Measurements from ENCODE around the gene PNPLA7. TPM values are rescaled to one million over a fixed set of nuclear protein-coding genes. Genes with fewer than 3 reads are reported as not detected.

PNPLA7 gene
- total and polyA plus RNA-seq, 2 of the 8 experiments (the other 6 are each of a cell fraction or from before 2014, with no cell fraction given): 0.35 to 0.47 TPM

GRCh38 chr9:137467161-137467581, 83.0 kb downstream of the PNPLA7 start:
- no peak overlapping the region for H3K4me3 ChIP-seq (ENCODE audit: extremely low read depth in 1 of 4, insufficient read depth in 2 of 4, low read depth in 3 of 4, low read length in 4 of 4)
- no peak overlapping the region for H2AFZ ChIP-seq (ENCODE audit: low read length)

More at GRCh38 chr9:137467161-137467581, 83.0 kb downstream of the PNPLA7 start:
- FAIRE-seq (no peak), DNase-seq (ENCODE audit: low read depth in 1 of 2, low spot score in 2 of 2) (no peak)
- H3K36me3 ChIP-seq (ENCODE audit: control insufficient read depth in 2 of 4, insufficient read depth in 4 of 4, low read length in 3 of 4): no peaks in the 10 kb centered on the region
- no peaks in the 10 kb centered on the region for H3K23me2 ChIP-seq (ENCODE audit: low read depth, low read length)
- no peaks in the 10 kb centered on the region for H3K79me2 ChIP-seq (ENCODE audit: control insufficient read depth in 1 of 2, insufficient read depth in 2 of 2, low read length in 2 of 2)
- H3K4me2 ChIP-seq (ENCODE audit: insufficient read depth in 1 of 2, low read depth in 2 of 2, low read length in 2 of 2): no peak overlapping the region
- H2BK120ac ChIP-seq (replicated peaks; ENCODE audit: low read depth, low read length): no peak overlapping the region
- no peak overlapping the region for H2BK15ac ChIP-seq (ENCODE audit: low read length)
- no peak overlapping the region for H3K27ac ChIP-seq (ENCODE audit: low read depth, low read length)
- WGBS, 2 experiments (ENCODE audit: extremely low coverage in 1 of 2, insufficient coverage in 1 of 2, insufficient read length in 1 of 2, insufficient replicate concordance in 2 of 2, low coverage in 1 of 2, low lambda C conversion rate in 2 of 2, missing lambda C conversion rate in 1 of 2): 93% methylated on average over 16 of the region's 16 CpGs; no CpG with 5 or more reads in 1 of the 2 experiments
- no peak overlapping the region for H2BK20ac ChIP-seq (ENCODE audit: low read length)
- TF ChIP-seq SP2 (IDR thresholded peaks at IDR 0.05; ENCODE audit: low read length): no peak
- TF ChIP-seq EGR1 (IDR thresholded peaks at IDR 0.05; ENCODE audit: borderline replicate concordance, low read depth, low read length): no peak
- TF ChIP-seq, protein P1, sequence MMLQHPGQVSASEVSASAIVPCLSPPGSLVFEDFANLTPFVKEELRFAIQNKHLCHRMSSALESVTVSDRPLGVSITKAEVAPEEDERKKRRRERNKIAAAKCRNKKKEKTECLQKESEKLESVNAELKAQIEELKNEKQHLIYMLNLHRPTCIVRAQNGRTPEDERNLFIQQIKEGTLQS (IDR thresholded peaks at IDR 0.05; ENCODE audit: insufficient read depth, low read depth, low read length): no peak
- no peak for TF ChIP-seq SP4 (IDR thresholded peaks at IDR 0.05; ENCODE audit: low read length)
- TF ChIP-seq SIRT6 (IDR thresholded peaks at IDR 0.05; ENCODE audit: low read length): no peak
- TF ChIP-seq CREB1 (IDR thresholded peaks at IDR 0.05): no peak
- TF ChIP-seq POLR2AphosphoS5 (IDR thresholded peaks at IDR 0.05; ENCODE audit: low read depth, low read length): no peak
- no peak for TF ChIP-seq SUZ12 (IDR thresholded peaks at IDR 0.05; ENCODE audit: low read length)
- no peak for TF ChIP-seq KDM4A (IDR thresholded peaks at IDR 0.05; ENCODE audit: low read depth, low read length, severe bottlenecking)
- no peak for TF ChIP-seq PHF8 (conservative IDR thresholded peaks at IDR 0.05; ENCODE audit: low read depth, low read length)
- no peak overlapping the region for H3K18ac ChIP-seq (ENCODE audit: extremely low read depth, low read length)
- H3K4ac ChIP-seq (replicated peaks; ENCODE audit: insufficient read length, low read depth, low read length): no peak overlapping the region
- peaks cover 0 to 11% (median 7%) of the 10 kb centered on the region in 4 experiments; a peak in 5 of 7 replicates for H3K27me3 ChIP-seq (replicated peaks in 1 of 4; ENCODE audit: control insufficient read depth in 3 of 4, extremely low read depth in 1 of 4, insufficient read depth in 3 of 4, low read length in 3 of 4)
- H4K91ac ChIP-seq (replicated peaks; ENCODE audit: insufficient read length, low read length): no peak overlapping the region
- no peak overlapping the region for H4K5ac ChIP-seq (ENCODE audit: insufficient read length, low read depth, low read length)
- no peak overlapping the region for H3K14ac ChIP-seq (ENCODE audit: insufficient read length)
- peaks cover 0 to under 1% (median 0%) of the 10 kb centered on the region in 4 experiments; a peak in 2 of 7 replicates for H3K4me1 ChIP-seq (replicated peaks in 1 of 4; ENCODE audit: control insufficient read depth in 3 of 4, insufficient read depth in 4 of 4, low read length in 3 of 4)
- H3K9me3 ChIP-seq (ENCODE audit: insufficient read depth in 2 of 2, low read depth in 1 of 2, low read length in 1 of 2): no peaks in the 10 kb centered on the region; a peak in 1 of 4 replicates
- ChIA-PET CTCF (ENCODE audit: partially characterized antibody) (no interaction called here), POLR2A (ENCODE audit: partially characterized antibody) (no interaction called here)
- no peak overlapping the region for H2BK12ac ChIP-seq (ENCODE audit: low read depth, low read length)
- H2BK5ac ChIP-seq (ENCODE audit: low read depth, low read length): no peak overlapping the region
- no peak overlapping the region for H2AK5ac ChIP-seq (ENCODE audit: low read depth, low read length)
- no peak overlapping the region for H3K9ac ChIP-seq (replicated peaks in 1 of 4; ENCODE audit: extremely low read depth in 1 of 4, low read depth in 3 of 4, low read length in 3 of 4)
- peaks cover 0 to 2% of the 10 kb centered on the region in 2 experiments for H4K20me1 ChIP-seq (replicated peaks in 1 of 2; ENCODE audit: control insufficient read depth in 1 of 2, insufficient read depth in 2 of 2, low read length in 2 of 2)
- no peak overlapping the region for H3K23ac ChIP-seq (ENCODE audit: insufficient read length)
- no peaks in the 10 kb centered on the region for H3K79me1 ChIP-seq (ENCODE audit: low read depth, low read length)
- no peak overlapping the region for H3K56ac ChIP-seq (replicated peaks; ENCODE audit: insufficient read length, low read depth, low read length)
- peak overlapping the region; percentile 79; the same call in 1 of the 2 replicates for H4K8ac ChIP-seq (ENCODE audit: extremely low read depth, insufficient read depth, low read length)

All from H1 (cell line).